Upper lobe of left lung (tissue), 4 donors: Measurements from ENCODE around the gene CCNO.

ENCODE experiments used
- POLR2A ChIP-seq, 4 donors: fragments of 450-650 bp; IDR thresholded peaks; one replicate each; pipeline ENCODE4 v1.5.1; 2016 to 2017; ENCODE audit warnings: antibody characterized with exemption in 4 of 4, mild to moderate bottlenecking in 2 of 4
- POLR2AphosphoS5 ChIP-seq, 2 donors: sonication (generic); formaldehyde crosslinking; IDR thresholded peaks; one replicate each; pipeline ENCODE4 v1.5.1; 2017; ENCODE audit warnings: antibody characterized with exemption in 2 of 2
- TF ChIP-seq, protein P1 (sequence below), 6 experiments: fragments of 450-650 bp in 4 of 6; fragments of 200-600 bp in 2 of 6; sonication (generic) in 2 of 6; IDR thresholded peaks; one replicate each; pipeline ENCODE4 v1.5.1; 2016 to 2019; ENCODE audit warnings: antibody characterized with exemption in 6 of 6

DNA sequence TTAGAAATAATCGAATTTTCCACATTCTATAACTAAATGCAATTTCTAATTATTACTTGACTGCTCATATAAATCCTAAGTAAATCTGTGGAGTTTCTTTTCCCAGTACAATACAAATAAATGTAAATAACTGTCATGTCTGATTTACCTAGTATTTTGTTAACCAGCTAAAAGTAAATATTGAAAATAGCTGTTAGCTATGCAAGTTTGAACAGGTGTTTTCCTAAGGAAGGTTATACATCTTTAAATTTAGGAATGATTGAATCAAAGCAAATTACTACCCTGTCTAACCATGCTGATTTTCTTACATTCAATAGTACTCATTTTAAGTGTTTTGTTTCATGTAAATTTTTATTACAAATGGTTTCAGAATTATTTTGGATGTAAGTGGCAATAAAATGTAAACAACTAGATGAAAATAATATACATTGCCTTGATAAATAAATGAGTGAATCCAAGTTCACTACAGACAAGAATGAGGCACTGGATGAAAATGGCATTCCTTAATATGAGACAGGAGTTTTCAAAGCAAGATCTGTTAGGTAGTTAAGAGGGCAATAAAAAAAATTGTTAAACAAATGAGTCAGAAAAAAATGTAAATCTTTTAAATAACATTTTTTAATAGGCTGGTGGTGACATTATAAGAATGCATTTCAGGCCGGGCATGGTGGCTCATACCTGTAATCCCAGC lies 22.1 kb downstream of the CCNO start:
- TF ChIP-seq POLR2AphosphoS5 (IDR thresholded peaks at IDR 0.05): no peak
- no peak for TF ChIP-seq POLR2A (IDR thresholded peaks at IDR 0.05)
- TF ChIP-seq, protein P1, sequence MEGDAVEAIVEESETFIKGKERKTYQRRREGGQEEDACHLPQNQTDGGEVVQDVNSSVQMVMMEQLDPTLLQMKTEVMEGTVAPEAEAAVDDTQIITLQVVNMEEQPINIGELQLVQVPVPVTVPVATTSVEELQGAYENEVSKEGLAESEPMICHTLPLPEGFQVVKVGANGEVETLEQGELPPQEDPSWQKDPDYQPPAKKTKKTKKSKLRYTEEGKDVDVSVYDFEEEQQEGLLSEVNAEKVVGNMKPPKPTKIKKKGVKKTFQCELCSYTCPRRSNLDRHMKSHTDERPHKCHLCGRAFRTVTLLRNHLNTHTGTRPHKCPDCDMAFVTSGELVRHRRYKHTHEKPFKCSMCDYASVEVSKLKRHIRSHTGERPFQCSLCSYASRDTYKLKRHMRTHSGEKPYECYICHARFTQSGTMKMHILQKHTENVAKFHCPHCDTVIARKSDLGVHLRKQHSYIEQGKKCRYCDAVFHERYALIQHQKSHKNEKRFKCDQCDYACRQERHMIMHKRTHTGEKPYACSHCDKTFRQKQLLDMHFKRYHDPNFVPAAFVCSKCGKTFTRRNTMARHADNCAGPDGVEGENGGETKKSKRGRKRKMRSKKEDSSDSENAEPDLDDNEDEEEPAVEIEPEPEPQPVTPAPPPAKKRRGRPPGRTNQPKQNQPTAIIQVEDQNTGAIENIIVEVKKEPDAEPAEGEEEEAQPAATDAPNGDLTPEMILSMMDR (IDR thresholded peaks at IDR 0.05): no peak
